H9 (cell line): ENCODE results near the gene GALNT17. TPM values are rescaled to one million over a fixed set of nuclear protein-coding genes. Genes with fewer than 3 reads are reported as not detected.

Experiments
- DNase-seq: peaks from one replicate; pipeline ENCODE4 v3.0.0-alpha.2; 2017
- H2AFZ ChIP-seq: one replicate; pipeline ENCODE4 v1.6.1; 2013; ENCODE audit warnings: mild to moderate bottlenecking, low read length, control low read depth, moderate library complexity
- H2AK5ac ChIP-seq: 2 replicates; pipeline ENCODE4 v1.6.1; 2013; ENCODE audit warnings: low read length, control low read depth, mixed read lengths; ENCODE audit not compliant: insufficient read length
- H2BK120ac ChIP-seq: one replicate; pipeline ENCODE4 v1.6.1; 2013; ENCODE audit warnings: low read depth, mild to moderate bottlenecking, low read length, control low read depth, inconsistent platforms; ENCODE audit not compliant: poor library complexity, severe bottlenecking
- H2BK12ac ChIP-seq: 2 replicates; pipeline ENCODE4 v1.6.1; 2013; ENCODE audit warnings: low read length, control low read depth, mixed read lengths, low read depth; ENCODE audit not compliant: insufficient read length
- H2BK15ac ChIP-seq: 2 replicates; pipeline ENCODE4 v1.6.1; 2013; ENCODE audit warnings: low read depth, low read length, control low read depth
- H2BK20ac ChIP-seq: one replicate; pipeline ENCODE4 v1.6.1; 2013; ENCODE audit warnings: low read depth, mild to moderate bottlenecking, low read length, control low read depth, inconsistent platforms; ENCODE audit not compliant: poor library complexity, severe bottlenecking
- H2BK5ac ChIP-seq: 2 replicates; pipeline ENCODE4 v1.6.1; 2013; ENCODE audit warnings: low read length, control low read depth, mixed read lengths; ENCODE audit not compliant: insufficient read length
- H3K14ac ChIP-seq: 2 replicates; pipeline ENCODE4 v1.6.1; 2013; ENCODE audit warnings: low read length, control low read depth; ENCODE audit not compliant: insufficient read depth
- H3K18ac ChIP-seq: 2 replicates; pipeline ENCODE4 v1.6.1; 2013; ENCODE audit warnings: low read depth, mild to moderate bottlenecking, mixed read lengths, low read length, control low read depth; ENCODE audit not compliant: insufficient read length
- H3K23ac ChIP-seq: 2 replicates; pipeline ENCODE4 v1.6.1; 2013; ENCODE audit warnings: low read length, control low read depth, mixed read lengths, low read depth; ENCODE audit not compliant: insufficient read length
- H3K23me2 ChIP-seq: 2 replicates; pipeline ENCODE4 v1.6.1; 2013; ENCODE audit warnings: low read depth, mild to moderate bottlenecking, mixed read lengths, low read length, control low read depth; ENCODE audit not compliant: insufficient read length, poor library complexity, severe bottlenecking
- H3K27ac ChIP-seq: 2 replicates; pipeline ENCODE4 v1.5.1; 2013; ENCODE audit warnings: low read length, control low read depth, mixed read lengths, low read depth; ENCODE audit not compliant: insufficient read length
- H3K27me3 ChIP-seq: 2 replicates; pipeline ENCODE4 v1.6.1; 2013; ENCODE audit warnings: low read length, control low read depth, inconsistent platforms; ENCODE audit not compliant: insufficient read depth
- H3K4ac ChIP-seq: 2 replicates; pipeline ENCODE4 v1.6.1; 2013; ENCODE audit warnings: low read depth, mild to moderate bottlenecking, control low read depth, inconsistent platforms, low read length, moderate library complexity
- H3K4me1 ChIP-seq: 2 replicates; pipeline ENCODE4 v1.6.1; 2013; ENCODE audit warnings: low read length, control low read depth, inconsistent platforms; ENCODE audit not compliant: insufficient read depth
- H3K4me2 ChIP-seq: 2 replicates; pipeline ENCODE4 v1.6.1; 2013; ENCODE audit warnings: low read length, control low read depth, mixed read lengths; ENCODE audit not compliant: insufficient read length, insufficient read depth
- H3K56ac ChIP-seq: 2 replicates; pipeline ENCODE4 v1.6.1; 2013; ENCODE audit warnings: low read depth, mild to moderate bottlenecking, mixed read lengths, low read length, control low read depth; ENCODE audit not compliant: insufficient read length
- H3K79me1 ChIP-seq: 2 replicates; pipeline ENCODE4 v1.6.1; 2013; ENCODE audit warnings: low read depth, mild to moderate bottlenecking, moderate library complexity, low read length, control low read depth, inconsistent platforms; ENCODE audit not compliant: insufficient read depth, poor library complexity, severe bottlenecking
- H3K79me2 ChIP-seq: 2 replicates; pipeline ENCODE4 v1.6.1; 2013; ENCODE audit warnings: low read length, control low read depth, inconsistent platforms; ENCODE audit not compliant: insufficient read depth
- H3K9ac ChIP-seq: 2 replicates; pipeline ENCODE4 v1.6.1; 2013; ENCODE audit warnings: low read length, control low read depth, mixed read lengths; ENCODE audit not compliant: insufficient read length; ENCODE audit errors: extremely low read depth
- H3K9me3 ChIP-seq: one replicate; pipeline ENCODE4 v1.6.1; 2013; ENCODE audit warnings: low read depth, low read length, inconsistent platforms; ENCODE audit not compliant: control insufficient read depth
- H3T11ph ChIP-seq: one replicate; pipeline ENCODE4 v1.6.1; 2013; ENCODE audit warnings: mild to moderate bottlenecking, low read length, control low read depth, inconsistent platforms
- H4K20me1 ChIP-seq: one replicate; pipeline ENCODE4 v1.6.1; 2013; ENCODE audit not compliant: control insufficient read depth, insufficient read length, insufficient read depth
- H4K5ac ChIP-seq: 2 replicates; pipeline ENCODE4 v1.6.1; 2013; ENCODE audit warnings: low read depth, mild to moderate bottlenecking, mixed read lengths, low read length, control low read depth; ENCODE audit not compliant: insufficient read length
- H4K8ac ChIP-seq: replicated peaks from 2 replicates; pipeline ENCODE4 v1.6.1; 2013; ENCODE audit warnings: low read length, control low read depth, mixed read lengths, low read depth; ENCODE audit not compliant: insufficient read length
- H4K91ac ChIP-seq: 2 replicates; pipeline ENCODE4 v1.6.1; 2013; ENCODE audit warnings: low read depth, mild to moderate bottlenecking, moderate library complexity, mixed read lengths, low read length, control low read depth; ENCODE audit not compliant: insufficient read length
- H3K27ac Mint-ChIP-seq, 3 experiments: 2 replicates in 2 of 3; 3 replicates in 1 of 3; pipeline ENCODE4 v1.8.0; 2020 to 2021; ENCODE audit warnings: mixed read lengths in 3 of 3, mild to moderate bottlenecking in 1 of 3, moderate library complexity in 1 of 3
- H3K27me3 Mint-ChIP-seq: 2 replicates; pipeline ENCODE4 v1.8.0; 2021; ENCODE audit warnings: low read depth, mild to moderate bottlenecking, moderate library complexity, mixed read lengths
- H3K36me3 Mint-ChIP-seq, 3 experiments: 2 replicates in 2 of 3; 3 replicates in 1 of 3; pipeline ENCODE4 v1.8.0; 2020 to 2021; ENCODE audit warnings: low read depth in 3 of 3, mixed read lengths in 3 of 3; ENCODE audit not compliant: insufficient read depth in 1 of 3
- H3K4me1 Mint-ChIP-seq, 2 experiments: 2 replicates each; pipeline ENCODE4 v1.8.0; 2020; ENCODE audit warnings: mixed read lengths in 2 of 2
- H3K4me3 Mint-ChIP-seq, 2 experiments: 2 replicates in 1 of 2; 3 replicates in 1 of 2; pipeline ENCODE4 v1.8.0; 2020 to 2021; ENCODE audit warnings: mild to moderate bottlenecking in 2 of 2, mixed read lengths in 2 of 2, moderate library complexity in 1 of 2
- H3K9me3 Mint-ChIP-seq, 2 experiments: 2 replicates in 1 of 2; 3 replicates in 1 of 2; pipeline ENCODE4 v1.8.0; 2020; ENCODE audit warnings: mild to moderate bottlenecking in 2 of 2, mixed read lengths in 2 of 2, moderate library complexity in 1 of 2
- CTCF ChIP-seq: fragments of 200-600 bp; sonication (generic); conservative IDR thresholded peaks from 3 replicates; pipeline ENCODE4 v1.8.0; 2021; ENCODE audit warnings: antibody characterized with exemption, mild to moderate bottlenecking
- WGBS: extraction: QIAGEN DNeasy Blood & Tissue Kit; methylation state at CpG from one replicate; pipeline ENCODE4 v1.1.7; 2013; ENCODE audit warnings: missing lambda C conversion rate, low lambda C conversion rate, mixed read lengths; ENCODE audit not compliant: insufficient read length; ENCODE audit errors: extremely low coverage; 5-methylcytosine and 5-hydroxymethylcytosine counted together
- total RNA-seq: library from RNA; stranded (reverse); gene quantifications from 2 replicates; pipeline ENCODE4 v1.2.1, GENCODE V29; 2021

GALNT17 gene
- total RNA-seq, 1 experiment from 2014 or later: 43.2 TPM

- H2BK15ac ChIP-seq: no peak overlapping the region
- no peaks in the 10 kb centered on the region; the same call in 1 of the 2 replicates for H3K27me3 Mint-ChIP-seq
- no peak overlapping the region for H4K8ac ChIP-seq
- no peaks in the 10 kb centered on the region for H3K79me1 ChIP-seq
- H3K9me3 ChIP-seq: no peaks in the 10 kb centered on the region
- H3K9me3 Mint-ChIP-seq: peaks cover 12 to 18% of the 10 kb centered on the region in 2 experiments
- H2BK120ac ChIP-seq: no peak overlapping the region
- peaks cover 26 to 46% (median 32%) of the 10 kb centered on the region in 3 experiments for H3K36me3 Mint-ChIP-seq
- H3K23ac ChIP-seq: no peak overlapping the region
- no peaks in the 10 kb centered on the region for H3K23me2 ChIP-seq
- no peak overlapping the region for H2BK5ac ChIP-seq
- peak overlapping the region in 2 of 3 experiments; percentile 92 to 94; a peak in 4 of 7 replicates for H3K27ac Mint-ChIP-seq
- no peaks in the 10 kb centered on the region for H3K79me2 ChIP-seq
- DNase-seq: no peak
- no peak for TF ChIP-seq CTCF
- no peak overlapping the region for H2AK5ac ChIP-seq
- H3K56ac ChIP-seq: no peak overlapping the region
- H2BK20ac ChIP-seq: no peak overlapping the region
- H3T11ph ChIP-seq: no peak overlapping the region
- H4K91ac ChIP-seq: no peak overlapping the region
- no peak overlapping the region for H3K27ac ChIP-seq
- H3K4me2 ChIP-seq: no peak overlapping the region
- H4K5ac ChIP-seq: no peak overlapping the region
- no peaks in the 10 kb centered on the region for H4K20me1 ChIP-seq
- H3K27me3 ChIP-seq: no peaks in the 10 kb centered on the region
- no peak overlapping the region for H3K18ac ChIP-seq
- no peak overlapping the region for H3K9ac ChIP-seq
- H3K14ac ChIP-seq: no peak overlapping the region
- H3K4ac ChIP-seq: no peak overlapping the region
- no peaks in the 10 kb centered on the region for H3K4me1 ChIP-seq
- H3K4me3 Mint-ChIP-seq: no peak overlapping the region
- no CpG with 5 or more reads among the region's 5 CpGs for WGBS
- no peak overlapping the region for H2AFZ ChIP-seq
- H3K4me1 Mint-ChIP-seq: peaks cover 0 to 7% of the 10 kb centered on the region in 2 experiments; a peak in 3 of 4 replicates
- H2BK12ac ChIP-seq: no peak overlapping the region
Measured at GRCh38 chr7:71710442-71710841, 578.5 kb downstream of the GALNT17 start.
